SU-DHL-6 (cell line): ENCODE data around the gene AFF2.

Experiments used
- H2AFZ ChIP-seq: fragments of 200-600 bp; sonication (generic); 2 replicates; pipeline ENCODE4 v1.6.1; 2014; ENCODE audit warnings: low read depth, mild to moderate bottlenecking, moderate library complexity, mixed read lengths, antibody characterized with exemption, low read length; ENCODE audit not compliant: severe bottlenecking
- H3F3A ChIP-seq: fragments of 200-600 bp; shearing (Covaris generic); 2 replicates; pipeline ENCODE4 v1.6.0; 2016; ENCODE audit warnings: antibody characterized with exemption, mild to moderate bottlenecking; ENCODE audit not compliant: insufficient read depth
- H3K27ac ChIP-seq: fragments of 200-600 bp; sonication (generic); 2 replicates; pipeline ENCODE4 v1.5.1; 2016; ENCODE audit warnings: low read depth, mild to moderate bottlenecking, low read length, moderate library complexity, mixed read lengths
- H3K27me3 ChIP-seq: fragments of 200-600 bp; sonication (generic), shearing (Covaris generic); 2 replicates; pipeline ENCODE4 v1.6.0; 2014; ENCODE audit warnings: mild to moderate bottlenecking, low read length
- H3K36me3 ChIP-seq: fragments of 200-600 bp; sonication (generic); 2 replicates; pipeline ENCODE4 v1.6.1; 2014; ENCODE audit warnings: mild to moderate bottlenecking, low read length, mixed read lengths
- H3K4me2 ChIP-seq: fragments of 300-600, 200-600 bp; shearing (Covaris generic), sonication (generic); 2 replicates; pipeline ENCODE4 v1.6.0; 2014; ENCODE audit warnings: low read length, low read depth, mild to moderate bottlenecking; ENCODE audit not compliant: poor library complexity, severe bottlenecking
- H3K4me3 ChIP-seq: fragments of 200-600 bp; sonication (generic); 2 replicates; pipeline ENCODE4 v1.5.1; 2014; ENCODE audit warnings: antibody characterized with exemption, low read length, mild to moderate bottlenecking, mixed read lengths; ENCODE audit not compliant: insufficient read depth, poor library complexity, severe bottlenecking
- H3K79me2 ChIP-seq: fragments of 200-600 bp; sonication (generic); 2 replicates; pipeline ENCODE4 v1.6.1; 2014; ENCODE audit warnings: mild to moderate bottlenecking, low read length, moderate library complexity; ENCODE audit not compliant: insufficient read depth
- H3K9ac ChIP-seq: fragments of 200-600 bp; sonication (generic); 2 replicates; pipeline ENCODE4 v1.7.0; 2014; ENCODE audit warnings: mild to moderate bottlenecking, low read length
- H3K9me2 ChIP-seq: fragments of 200-600 bp; sonication (generic); replicated peaks from 2 replicates; pipeline ENCODE4 v1.6.1; 2014; ENCODE audit warnings: low read length; ENCODE audit not compliant: insufficient read depth
- H3K9me3 ChIP-seq: fragments of 200-600 bp; sonication (generic); 2 replicates; pipeline ENCODE4 v1.6.1; 2014; ENCODE audit warnings: low read length, mixed read lengths; ENCODE audit not compliant: insufficient read depth
- H4K20me1 ChIP-seq: fragments of 200-600 bp; sonication (generic); 2 replicates; pipeline ENCODE4 v1.6.1; 2014; ENCODE audit warnings: low read depth, mild to moderate bottlenecking, antibody characterized with exemption, low read length, moderate library complexity, mixed read lengths
- EZH2phosphoT487 ChIP-seq: fragments of 200-600 bp; sonication (generic), shearing (Covaris generic); conservative IDR thresholded peaks from 2 replicates; pipeline ENCODE4 v1.6.1; 2018; ENCODE audit warnings: mild to moderate bottlenecking, antibody characterized with exemption, low read length, moderate library complexity, mixed read lengths
- TF ChIP-seq, protein P1 (sequence below): fragments of 200-600 bp; sonication (generic); IDR thresholded peaks from one replicate; pipeline ENCODE4 v1.5.1; 2017; ENCODE audit warnings: antibody characterized with exemption, mild to moderate bottlenecking, low read length, moderate library complexity; ENCODE audit not compliant: insufficient read depth, poor library complexity, severe bottlenecking

Gene AFF2

DNA sequence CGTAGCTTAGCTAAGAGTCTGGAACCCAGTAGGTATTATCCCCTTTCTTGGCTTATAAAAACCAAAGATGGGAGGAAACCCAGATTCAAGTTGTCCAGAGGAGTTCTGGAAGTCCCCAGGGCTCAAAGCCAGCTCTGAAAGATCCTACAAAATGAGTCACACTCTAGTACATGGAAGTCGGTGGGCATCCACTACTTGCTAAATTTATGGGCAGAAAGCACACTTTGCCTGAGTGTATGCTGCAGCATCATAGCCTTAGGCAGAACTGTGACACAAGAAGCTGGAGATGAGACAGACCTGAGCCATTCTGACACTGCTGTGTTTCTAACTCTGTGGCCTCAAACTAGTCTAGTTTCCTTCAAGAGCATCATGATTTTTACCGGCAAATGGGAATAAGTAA lies 429.3 kb downstream of the AFF2 start:
- Histone ChIP-seq H3K9ac (no peak overlapping the region), H3K79me2 (no peaks in the 10 kb centered on the region), H3K9me3 (no peaks in the 10 kb centered on the region), H3K36me3 (no peaks in the 10 kb centered on the region), H3K27ac (no peak overlapping the region), H2AFZ (no peak overlapping the region), H3K27me3 (no peaks in the 10 kb centered on the region), H4K20me1 (no peaks in the 10 kb centered on the region), H3F3A (no peaks in the 10 kb centered on the region), H3K4me2 (no peak overlapping the region), H3K9me2 (no peaks in the 10 kb centered on the region), H3K4me3 (no peak overlapping the region)
- TF ChIP-seq, protein P1, sequence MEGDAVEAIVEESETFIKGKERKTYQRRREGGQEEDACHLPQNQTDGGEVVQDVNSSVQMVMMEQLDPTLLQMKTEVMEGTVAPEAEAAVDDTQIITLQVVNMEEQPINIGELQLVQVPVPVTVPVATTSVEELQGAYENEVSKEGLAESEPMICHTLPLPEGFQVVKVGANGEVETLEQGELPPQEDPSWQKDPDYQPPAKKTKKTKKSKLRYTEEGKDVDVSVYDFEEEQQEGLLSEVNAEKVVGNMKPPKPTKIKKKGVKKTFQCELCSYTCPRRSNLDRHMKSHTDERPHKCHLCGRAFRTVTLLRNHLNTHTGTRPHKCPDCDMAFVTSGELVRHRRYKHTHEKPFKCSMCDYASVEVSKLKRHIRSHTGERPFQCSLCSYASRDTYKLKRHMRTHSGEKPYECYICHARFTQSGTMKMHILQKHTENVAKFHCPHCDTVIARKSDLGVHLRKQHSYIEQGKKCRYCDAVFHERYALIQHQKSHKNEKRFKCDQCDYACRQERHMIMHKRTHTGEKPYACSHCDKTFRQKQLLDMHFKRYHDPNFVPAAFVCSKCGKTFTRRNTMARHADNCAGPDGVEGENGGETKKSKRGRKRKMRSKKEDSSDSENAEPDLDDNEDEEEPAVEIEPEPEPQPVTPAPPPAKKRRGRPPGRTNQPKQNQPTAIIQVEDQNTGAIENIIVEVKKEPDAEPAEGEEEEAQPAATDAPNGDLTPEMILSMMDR, result no peak
- no peak for TF ChIP-seq EZH2phosphoT487

DNA sequence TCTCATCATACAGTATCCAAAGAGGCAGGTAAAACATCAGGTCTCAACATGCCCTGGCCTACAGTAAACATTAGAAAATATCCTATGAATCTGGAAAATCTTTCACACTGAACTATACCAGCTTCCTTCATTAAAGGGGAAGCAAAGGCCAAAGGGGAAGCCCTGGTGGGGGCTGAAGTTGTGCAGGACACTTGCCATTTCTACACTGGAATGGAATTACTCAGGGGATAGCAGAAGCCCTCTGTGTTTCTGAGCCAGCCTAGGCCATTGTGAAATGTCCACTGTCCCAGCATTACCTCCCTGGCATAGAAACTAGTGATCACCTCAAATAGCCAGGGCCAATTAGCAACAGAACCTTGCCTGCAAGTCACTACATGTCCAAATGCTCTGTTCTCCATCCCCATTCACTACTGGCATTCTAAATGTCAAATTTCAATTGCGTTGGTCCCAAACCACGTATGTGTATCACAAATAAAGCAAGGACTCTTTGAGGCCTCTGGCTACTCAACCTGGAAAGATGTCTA lies 429.9 kb downstream of the AFF2 start:
- H3K9me2 ChIP-seq, result no peaks in the 10 kb centered on the region
- no peak overlapping the region for H3K27ac ChIP-seq
- no peak overlapping the region for H2AFZ ChIP-seq
- H3K36me3 ChIP-seq, result no peaks in the 10 kb centered on the region
- H3K9ac ChIP-seq, result no peak overlapping the region
- H3K79me2 ChIP-seq, result no peaks in the 10 kb centered on the region
- TF ChIP-seq, protein P1, result no peak
- no peak for TF ChIP-seq EZH2phosphoT487
- no peaks in the 10 kb centered on the region for H3K9me3 ChIP-seq
- no peaks in the 10 kb centered on the region for H3F3A ChIP-seq
- H3K27me3 ChIP-seq, result no peaks in the 10 kb centered on the region
- no peak overlapping the region for H3K4me3 ChIP-seq
- no peaks in the 10 kb centered on the region for H4K20me1 ChIP-seq
- H3K4me2 ChIP-seq, result no peak overlapping the region

DNA sequence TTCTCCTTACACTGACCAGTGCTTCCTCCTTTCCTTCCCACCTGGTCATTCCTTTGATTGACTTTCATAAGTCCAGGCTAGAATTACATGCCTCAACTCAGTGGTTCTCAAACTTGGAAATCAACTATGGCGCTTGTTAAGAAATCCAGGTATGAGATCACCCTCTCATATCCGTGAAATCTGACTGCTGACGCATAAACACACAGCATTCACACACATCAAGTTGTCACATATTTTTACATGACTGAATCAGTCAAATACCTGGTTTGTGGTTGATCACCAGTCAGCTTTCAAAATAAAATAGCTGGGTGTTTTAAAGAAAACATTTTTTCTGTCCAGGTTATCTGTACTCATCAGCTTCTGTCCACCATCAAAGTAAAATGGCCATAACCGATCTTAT lies 433.5 kb downstream of the AFF2 start:
- Histone ChIP-seq H3K9me3 (no peaks in the 10 kb centered on the region), H2AFZ (no peak overlapping the region), H3K9ac (no peak overlapping the region), H3F3A (no peaks in the 10 kb centered on the region), H3K27me3 (no peaks in the 10 kb centered on the region), H3K4me2 (no peak overlapping the region), H3K27ac (no peak overlapping the region), H4K20me1 (no peaks in the 10 kb centered on the region), H3K36me3 (no peaks in the 10 kb centered on the region), H3K9me2 (no peaks in the 10 kb centered on the region), H3K79me2 (no peaks in the 10 kb centered on the region), H3K4me3 (no peak overlapping the region)
- TF ChIP-seq, protein P1, result no peak
- TF ChIP-seq EZH2phosphoT487, result no peak

DNA sequence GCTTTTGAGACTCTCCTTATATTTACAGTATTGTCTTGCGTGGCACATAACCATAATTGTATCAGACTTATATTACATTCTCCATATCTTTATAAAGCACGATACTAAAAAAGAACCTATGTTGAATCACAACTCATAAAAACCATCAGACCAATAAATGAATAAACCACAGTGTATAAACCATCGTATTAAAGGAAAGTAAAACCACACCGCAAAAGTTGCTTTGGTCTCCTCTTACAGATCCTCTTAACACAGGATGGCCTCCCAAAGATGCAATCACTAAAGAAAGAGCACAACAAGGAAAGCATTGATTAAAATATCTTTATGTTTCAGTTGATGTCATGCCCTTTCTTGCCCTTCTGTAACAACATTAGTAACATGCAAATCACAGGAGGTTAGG lies 437.9 kb downstream of the AFF2 start:
- no peak for TF ChIP-seq EZH2phosphoT487
- TF ChIP-seq, protein P1, result no peak
- H4K20me1 ChIP-seq, result no peaks in the 10 kb centered on the region

More for the DNA sequence above, 437.9 kb downstream of the AFF2 start:
- Histone ChIP-seq H3F3A (no peaks in the 10 kb centered on the region), H3K27me3 (no peaks in the 10 kb centered on the region), H3K4me2 (no peak overlapping the region), H3K9me2 (no peaks in the 10 kb centered on the region), H3K27ac (no peak overlapping the region), H3K79me2 (no peaks in the 10 kb centered on the region), H3K36me3 (no peaks in the 10 kb centered on the region), H3K4me3 (no peak overlapping the region), H2AFZ (no peak overlapping the region), H3K9ac (no peak overlapping the region), H3K9me3 (no peaks in the 10 kb centered on the region)
